GM23338 (cell line): Measurements from ENCODE around the gene EXOSC1. TPM values are rescaled to one million over a fixed set of nuclear protein-coding genes. Genes with fewer than 3 reads are reported as not detected.

ENCODE experiments used
- CREB1 ChIP-seq: fragments of 250-450 bp; sonication (Bioruptor Pico); IDR thresholded peaks from 2 replicates; pipeline ENCODE4 v1.5.0; 2020; ENCODE audit warnings: low read depth, mild to moderate bottlenecking, moderate library complexity
- EZH2 ChIP-seq: fragments of 200-600 bp; sonication (generic); IDR thresholded peaks from one replicate; pipeline ENCODE4 v1.8.0; 2017; ENCODE audit warnings: antibody characterized with exemption, mild to moderate bottlenecking, low read depth; ENCODE audit not compliant: unreplicated experiment
- JUNB ChIP-seq: IDR thresholded peaks from one replicate; pipeline ENCODE4 v1.6.1; 2016; ENCODE audit warnings: antibody characterized with exemption; ENCODE audit not compliant: unreplicated experiment
- ZNF114 ChIP-seq: fragments of 250-450 bp; sonication (Bioruptor Pico); IDR thresholded peaks from 2 replicates; pipeline ENCODE4 v1.5.0; 2020; ENCODE audit warnings: mild to moderate bottlenecking, moderate library complexity
- polyA plus RNA-seq: library from polyadenylated mRNA; unstranded; fragments of >200 nt; fragmentation: Nextera tagmentation; extraction: Ambion mirVana; gene quantifications from 2 replicates; pipeline ENCODE4 v1.2.1, GENCODE V29; 2016
- total RNA-seq: library from RNA; depleted of rRNA; stranded (reverse); fragments of >200 nt; shearing (Covaris generic); gene quantifications from 2 replicates; pipeline ENCODE4 v1.2.3, GENCODE V29; 2014
- TF ChIP-seq, protein P1 (sequence below): fragments of 250-450 bp; sonication (Bioruptor Pico); IDR thresholded peaks from 2 replicates; pipeline ENCODE4 v1.5.0; 2020; ENCODE audit warnings: mild to moderate bottlenecking, moderate library complexity
- TF ChIP-seq, protein P2 (sequence below): IDR thresholded peaks from one replicate; pipeline ENCODE4 v1.6.1; 2018; ENCODE audit warnings: antibody characterized with exemption; ENCODE audit not compliant: unreplicated experiment
- TF ChIP-seq, protein P3 (sequence below), 2 experiments: fragments of 200-600 bp in 1 of 2; sonication (generic) in 1 of 2; conservative IDR thresholded peaks; 2 replicates each; pipeline versions ENCODE4 v1.5.1 to v1.6.1; 2016 to 2017; ENCODE audit warnings: antibody characterized with exemption in 2 of 2, low read depth in 2 of 2, mild to moderate bottlenecking in 2 of 2, moderate library complexity in 1 of 2

Gene EXOSC1
- total and polyA plus RNA-seq, 2 experiments from 2014 or later, result 63.6 to 131 TPM

DNA sequence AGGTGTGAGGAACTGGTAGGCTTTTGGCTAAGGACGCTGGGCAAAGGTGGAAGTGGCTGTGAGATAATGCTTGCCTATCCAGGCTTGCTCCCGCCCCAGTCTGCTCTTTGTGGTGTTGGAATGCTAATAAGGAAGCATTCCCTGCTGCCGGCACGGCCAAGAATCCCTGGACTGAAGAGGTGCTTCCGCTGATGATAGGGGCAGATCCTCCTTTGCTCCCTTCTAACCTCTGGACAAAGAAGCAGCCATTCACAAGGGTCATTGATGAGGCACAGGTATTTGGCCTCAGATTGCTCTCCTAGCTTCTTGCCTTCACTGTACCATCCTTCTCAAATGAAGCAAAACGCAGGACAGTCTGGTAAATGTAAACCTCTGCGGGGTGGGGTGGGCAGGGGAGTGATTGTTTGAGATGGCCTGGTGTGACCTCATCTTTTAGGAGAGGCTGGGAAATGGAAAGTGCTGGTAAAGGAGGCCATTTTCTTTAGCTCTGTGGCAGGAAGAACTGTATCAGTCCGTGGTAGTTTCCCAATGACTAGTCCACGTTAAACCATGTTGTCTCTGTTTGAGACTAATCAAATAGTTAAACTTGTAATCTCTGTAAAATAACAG lies 18.1 kb downstream of the EXOSC1 start (continued):
- TF ChIP-seq, protein P1, sequence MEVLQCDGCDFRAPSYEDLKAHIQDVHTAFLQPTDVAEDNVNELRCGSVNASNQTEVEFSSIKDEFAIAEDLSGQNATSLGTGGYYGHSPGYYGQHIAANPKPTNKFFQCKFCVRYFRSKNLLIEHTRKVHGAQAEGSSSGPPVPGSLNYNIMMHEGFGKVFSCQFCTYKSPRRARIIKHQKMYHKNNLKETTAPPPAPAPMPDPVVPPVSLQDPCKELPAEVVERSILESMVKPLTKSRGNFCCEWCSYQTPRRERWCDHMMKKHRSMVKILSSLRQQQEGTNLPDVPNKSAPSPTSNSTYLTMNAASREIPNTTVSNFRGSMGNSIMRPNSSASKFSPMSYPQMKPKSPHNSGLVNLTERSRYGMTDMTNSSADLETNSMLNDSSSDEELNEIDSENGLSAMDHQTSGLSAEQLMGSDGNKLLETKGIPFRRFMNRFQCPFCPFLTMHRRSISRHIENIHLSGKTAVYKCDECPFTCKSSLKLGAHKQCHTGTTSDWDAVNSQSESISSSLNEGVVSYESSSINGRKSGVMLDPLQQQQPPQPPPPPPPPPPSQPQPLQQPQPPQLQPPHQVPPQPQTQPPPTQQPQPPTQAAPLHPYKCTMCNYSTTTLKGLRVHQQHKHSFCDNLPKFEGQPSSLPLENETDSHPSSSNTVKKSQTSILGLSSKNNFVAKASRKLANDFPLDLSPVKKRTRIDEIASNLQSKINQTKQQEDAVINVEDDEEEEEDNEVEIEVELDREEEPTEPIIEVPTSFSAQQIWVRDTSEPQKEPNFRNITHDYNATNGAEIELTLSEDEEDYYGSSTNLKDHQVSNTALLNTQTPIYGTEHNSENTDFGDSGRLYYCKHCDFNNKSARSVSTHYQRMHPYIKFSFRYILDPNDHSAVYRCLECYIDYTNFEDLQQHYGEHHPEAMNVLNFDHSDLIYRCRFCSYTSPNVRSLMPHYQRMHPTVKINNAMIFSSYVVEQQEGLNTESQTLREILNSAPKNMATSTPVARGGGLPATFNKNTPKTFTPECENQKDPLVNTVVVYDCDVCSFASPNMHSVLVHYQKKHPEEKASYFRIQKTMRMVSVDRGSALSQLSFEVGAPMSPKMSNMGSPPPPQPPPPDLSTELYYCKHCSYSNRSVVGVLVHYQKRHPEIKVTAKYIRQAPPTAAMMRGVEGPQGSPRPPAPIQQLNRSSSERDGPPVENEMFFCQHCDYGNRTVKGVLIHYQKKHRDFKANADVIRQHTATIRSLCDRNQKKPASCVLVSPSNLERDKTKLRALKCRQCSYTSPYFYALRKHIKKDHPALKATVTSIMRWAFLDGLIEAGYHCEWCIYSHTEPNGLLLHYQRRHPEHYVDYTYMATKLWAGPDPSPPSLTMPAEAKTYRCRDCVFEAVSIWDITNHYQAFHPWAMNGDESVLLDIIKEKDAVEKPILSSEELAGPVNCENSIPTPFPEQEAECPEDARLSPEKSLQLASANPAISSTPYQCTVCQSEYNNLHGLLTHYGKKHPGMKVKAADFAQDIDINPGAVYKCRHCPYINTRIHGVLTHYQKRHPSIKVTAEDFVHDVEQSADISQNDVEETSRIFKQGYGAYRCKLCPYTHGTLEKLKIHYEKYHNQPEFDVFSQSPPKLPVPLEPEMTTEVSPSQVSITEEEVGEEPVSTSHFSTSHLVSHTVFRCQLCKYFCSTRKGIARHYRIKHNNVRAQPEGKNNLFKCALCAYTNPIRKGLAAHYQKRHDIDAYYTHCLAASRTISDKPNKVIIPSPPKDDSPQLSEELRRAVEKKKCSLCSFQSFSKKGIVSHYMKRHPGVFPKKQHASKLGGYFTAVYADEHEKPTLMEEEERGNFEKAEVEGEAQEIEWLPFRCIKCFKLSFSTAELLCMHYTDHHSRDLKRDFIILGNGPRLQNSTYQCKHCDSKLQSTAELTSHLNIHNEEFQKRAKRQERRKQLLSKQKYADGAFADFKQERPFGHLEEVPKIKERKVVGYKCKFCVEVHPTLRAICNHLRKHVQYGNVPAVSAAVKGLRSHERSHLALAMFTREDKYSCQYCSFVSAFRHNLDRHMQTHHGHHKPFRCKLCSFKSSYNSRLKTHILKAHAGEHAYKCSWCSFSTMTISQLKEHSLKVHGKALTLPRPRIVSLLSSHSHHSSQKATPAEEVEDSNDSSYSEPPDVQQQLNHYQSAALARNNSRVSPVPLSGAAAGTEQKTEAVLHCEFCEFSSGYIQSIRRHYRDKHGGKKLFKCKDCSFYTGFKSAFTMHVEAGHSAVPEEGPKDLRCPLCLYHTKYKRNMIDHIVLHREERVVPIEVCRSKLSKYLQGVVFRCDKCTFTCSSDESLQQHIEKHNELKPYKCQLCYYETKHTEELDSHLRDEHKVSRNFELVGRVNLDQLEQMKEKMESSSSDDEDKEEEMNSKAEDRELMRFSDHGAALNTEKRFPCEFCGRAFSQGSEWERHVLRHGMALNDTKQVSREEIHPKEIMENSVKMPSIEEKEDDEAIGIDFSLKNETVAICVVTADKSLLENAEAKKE (CRISPR knock-in tag), result no peak
- TF ChIP-seq JUNB (no peak), EZH2 (no peak), ZNF114 (CRISPR knock-in tag) (no peak), CREB1 (no peak)
- TF ChIP-seq, protein P2, sequence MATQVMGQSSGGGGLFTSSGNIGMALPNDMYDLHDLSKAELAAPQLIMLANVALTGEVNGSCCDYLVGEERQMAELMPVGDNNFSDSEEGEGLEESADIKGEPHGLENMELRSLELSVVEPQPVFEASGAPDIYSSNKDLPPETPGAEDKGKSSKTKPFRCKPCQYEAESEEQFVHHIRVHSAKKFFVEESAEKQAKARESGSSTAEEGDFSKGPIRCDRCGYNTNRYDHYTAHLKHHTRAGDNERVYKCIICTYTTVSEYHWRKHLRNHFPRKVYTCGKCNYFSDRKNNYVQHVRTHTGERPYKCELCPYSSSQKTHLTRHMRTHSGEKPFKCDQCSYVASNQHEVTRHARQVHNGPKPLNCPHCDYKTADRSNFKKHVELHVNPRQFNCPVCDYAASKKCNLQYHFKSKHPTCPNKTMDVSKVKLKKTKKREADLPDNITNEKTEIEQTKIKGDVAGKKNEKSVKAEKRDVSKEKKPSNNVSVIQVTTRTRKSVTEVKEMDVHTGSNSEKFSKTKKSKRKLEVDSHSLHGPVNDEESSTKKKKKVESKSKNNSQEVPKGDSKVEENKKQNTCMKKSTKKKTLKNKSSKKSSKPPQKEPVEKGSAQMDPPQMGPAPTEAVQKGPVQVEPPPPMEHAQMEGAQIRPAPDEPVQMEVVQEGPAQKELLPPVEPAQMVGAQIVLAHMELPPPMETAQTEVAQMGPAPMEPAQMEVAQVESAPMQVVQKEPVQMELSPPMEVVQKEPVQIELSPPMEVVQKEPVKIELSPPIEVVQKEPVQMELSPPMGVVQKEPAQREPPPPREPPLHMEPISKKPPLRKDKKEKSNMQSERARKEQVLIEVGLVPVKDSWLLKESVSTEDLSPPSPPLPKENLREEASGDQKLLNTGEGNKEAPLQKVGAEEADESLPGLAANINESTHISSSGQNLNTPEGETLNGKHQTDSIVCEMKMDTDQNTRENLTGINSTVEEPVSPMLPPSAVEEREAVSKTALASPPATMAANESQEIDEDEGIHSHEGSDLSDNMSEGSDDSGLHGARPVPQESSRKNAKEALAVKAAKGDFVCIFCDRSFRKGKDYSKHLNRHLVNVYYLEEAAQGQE, result no peak
- TF ChIP-seq, protein P3, sequence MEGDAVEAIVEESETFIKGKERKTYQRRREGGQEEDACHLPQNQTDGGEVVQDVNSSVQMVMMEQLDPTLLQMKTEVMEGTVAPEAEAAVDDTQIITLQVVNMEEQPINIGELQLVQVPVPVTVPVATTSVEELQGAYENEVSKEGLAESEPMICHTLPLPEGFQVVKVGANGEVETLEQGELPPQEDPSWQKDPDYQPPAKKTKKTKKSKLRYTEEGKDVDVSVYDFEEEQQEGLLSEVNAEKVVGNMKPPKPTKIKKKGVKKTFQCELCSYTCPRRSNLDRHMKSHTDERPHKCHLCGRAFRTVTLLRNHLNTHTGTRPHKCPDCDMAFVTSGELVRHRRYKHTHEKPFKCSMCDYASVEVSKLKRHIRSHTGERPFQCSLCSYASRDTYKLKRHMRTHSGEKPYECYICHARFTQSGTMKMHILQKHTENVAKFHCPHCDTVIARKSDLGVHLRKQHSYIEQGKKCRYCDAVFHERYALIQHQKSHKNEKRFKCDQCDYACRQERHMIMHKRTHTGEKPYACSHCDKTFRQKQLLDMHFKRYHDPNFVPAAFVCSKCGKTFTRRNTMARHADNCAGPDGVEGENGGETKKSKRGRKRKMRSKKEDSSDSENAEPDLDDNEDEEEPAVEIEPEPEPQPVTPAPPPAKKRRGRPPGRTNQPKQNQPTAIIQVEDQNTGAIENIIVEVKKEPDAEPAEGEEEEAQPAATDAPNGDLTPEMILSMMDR (conservative IDR thresholded peaks at IDR 0.05; ENCODE audit: low read depth in 2 of 2), result no peak
